Stimulated activated effector memory CD8-positive, alpha-beta T cell treated with anti-CD3 and anti-CD28 coated beads, Interleukin-12 subunit alpha, Interleukin-12 subunit beta, amount 100 ng/mL, for 72 hours (primary cell): ENCODE measurements around the gene FAM3C.

Experiments
- ATAC-seq: fragments of 150-1000 bp; cut with Tn5 transposase; 2 replicates; pipeline ENCODE4 v1.10.0; 2021
- DNase-seq, 2 donors: peaks; one replicate each; pipeline ENCODE4 v3.0.0; 2021 to 2022; ENCODE audit warnings: low spot score in 2 of 2
- H3K27ac Mint-ChIP-seq: one replicate; pipeline ENCODE4 v1.8.0; 2022; ENCODE audit warnings: mild to moderate bottlenecking, mixed read lengths
- H3K36me3 Mint-ChIP-seq: one replicate; pipeline ENCODE4 v1.8.0; 2022; ENCODE audit warnings: mild to moderate bottlenecking, mixed read lengths
- H3K4me1 Mint-ChIP-seq: one replicate; pipeline ENCODE4 v1.8.0; 2022; ENCODE audit warnings: mixed read lengths
- H3K4me3 Mint-ChIP-seq: one replicate; pipeline ENCODE4 v1.8.0; 2022; ENCODE audit warnings: mild to moderate bottlenecking, mixed read lengths
- H3K9me3 Mint-ChIP-seq: one replicate; pipeline ENCODE4 v1.8.0; 2022; ENCODE audit warnings: mixed read lengths

FAM3C gene

DNA sequence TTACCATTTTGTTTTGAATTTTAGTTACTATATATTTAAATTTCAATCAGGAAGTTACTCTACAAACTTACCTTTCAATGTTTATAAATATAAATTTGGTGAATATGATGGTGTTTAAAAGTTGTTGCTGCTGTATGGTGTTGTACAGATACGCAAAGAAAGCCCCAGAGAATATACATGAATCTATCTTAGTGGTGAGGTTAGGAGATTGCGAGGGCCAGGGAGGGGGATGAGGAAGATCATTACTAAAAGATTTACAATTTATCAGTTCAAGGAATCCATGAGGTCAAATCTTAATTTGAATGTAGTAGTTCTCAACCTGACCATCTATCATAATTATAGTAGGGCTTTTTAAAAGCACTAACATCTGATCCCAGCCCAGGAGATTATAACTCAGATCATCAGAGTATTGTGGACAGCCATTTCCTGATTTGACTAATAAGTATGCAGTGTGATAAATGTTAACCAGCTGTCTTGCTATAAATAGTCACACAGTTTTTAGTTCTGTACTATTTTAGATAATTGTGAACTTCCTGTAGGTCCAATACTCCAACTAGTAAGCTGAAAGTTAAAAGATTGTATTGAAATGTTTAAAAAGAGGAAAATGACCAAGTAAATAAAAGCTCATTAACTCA lies 23.6 kb downstream of the FAM3C start:
- peak overlapping the region; percentile 36 for H3K4me3 Mint-ChIP-seq
- H3K36me3 Mint-ChIP-seq, result peaks cover 94% of the 10 kb centered on the region
- DNase-seq, result no peak
- peak overlapping the region; percentile 59 for H3K27ac Mint-ChIP-seq
- peak; percentile 97 for ATAC-seq
- H3K9me3 Mint-ChIP-seq, result no peaks in the 10 kb centered on the region
- peaks cover 48% of the 10 kb centered on the region for H3K4me1 Mint-ChIP-seq

- Mint-ChIP-seq H3K4me3 (peak overlapping the region; percentile 36), H3K36me3 (peaks cover 94% of the 10 kb centered on the region), H3K27ac (peak overlapping the region; percentile 59), H3K4me1 (peaks cover 48% of the 10 kb centered on the region), H3K9me3 (no peaks in the 10 kb centered on the region)
- no peak for DNase-seq
- ATAC-seq, result no peak
These were observed 24.2 kb downstream of the FAM3C start for GRCh38 chr7:121371883-121372282.

DNA sequence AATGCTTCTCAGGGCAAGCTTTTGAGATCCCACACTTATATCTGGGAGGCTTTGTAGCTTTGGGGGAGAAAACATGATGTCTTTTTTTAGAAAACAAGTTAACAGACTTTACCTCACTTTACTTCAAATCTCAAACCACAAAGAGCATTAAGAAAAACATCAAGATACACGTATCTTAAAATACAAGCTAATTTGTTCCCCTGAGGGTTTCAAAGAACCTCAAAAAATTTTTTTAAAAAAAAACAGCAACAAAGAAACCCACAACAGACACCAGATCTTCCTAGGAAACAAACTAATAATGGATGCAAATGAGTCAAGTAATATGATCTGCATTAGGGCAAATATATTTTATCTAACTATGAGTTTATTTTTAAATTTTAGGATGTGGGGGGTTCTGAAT lies 24.7 kb downstream of the FAM3C start:
- Mint-ChIP-seq H3K4me1 (peaks cover 48% of the 10 kb centered on the region), H3K27ac (peak overlapping the region; percentile 59), H3K4me3 (no peak overlapping the region)

GRCh38 chr7:121369462-121369861 lies 26.6 kb downstream of the FAM3C start:
- H3K4me3 Mint-ChIP-seq, result peak overlapping the region; percentile 37

More for the DNA sequence above, 24.7 kb downstream of the FAM3C start:
- Mint-ChIP-seq H3K9me3 (no peaks in the 10 kb centered on the region), H3K36me3 (peaks cover 95% of the 10 kb centered on the region)
- DNase-seq (no peak), ATAC-seq (no peak)

DNA sequence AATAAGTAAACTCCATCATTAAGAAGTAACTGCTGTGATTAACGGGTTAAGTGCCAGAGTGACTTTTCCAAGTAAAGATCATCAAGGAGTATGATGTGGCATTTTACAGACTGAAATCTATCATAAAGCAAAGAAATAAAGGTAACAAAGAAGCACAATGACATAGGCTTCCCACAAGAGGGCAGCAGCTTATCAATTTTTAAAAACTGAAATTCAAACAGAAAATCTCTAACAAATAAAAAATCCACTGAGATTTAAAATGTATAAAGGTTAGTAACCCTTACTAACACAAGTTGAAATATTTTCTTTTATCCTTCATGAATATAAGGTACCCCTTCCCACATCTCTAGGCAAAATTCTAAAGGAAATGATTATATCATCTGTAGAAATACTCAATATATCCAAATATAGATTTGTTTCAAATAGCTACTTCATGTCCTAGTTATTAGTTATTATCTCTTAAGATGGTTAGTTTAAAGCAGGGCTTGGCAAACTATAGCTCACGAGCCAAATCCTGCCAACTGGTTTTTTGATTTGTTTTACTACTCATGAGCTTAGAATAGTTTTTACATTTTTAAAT lies 29.2 kb downstream of the FAM3C start:
- peaks cover 100% of the 10 kb centered on the region for H3K36me3 Mint-ChIP-seq
- ATAC-seq (peak; percentile 46), DNase-seq (no peak)
- H3K9me3 Mint-ChIP-seq, result no peaks in the 10 kb centered on the region
- H3K4me1 Mint-ChIP-seq, result peaks cover 22% of the 10 kb centered on the region
- no peak overlapping the region for H3K27ac Mint-ChIP-seq
- no peak overlapping the region for H3K4me3 Mint-ChIP-seq

More at GRCh38 chr7:121369462-121369861, 26.6 kb downstream of the FAM3C start:
- H3K9me3 Mint-ChIP-seq, result no peaks in the 10 kb centered on the region
- peaks cover 38% of the 10 kb centered on the region for H3K4me1 Mint-ChIP-seq
- H3K36me3 Mint-ChIP-seq, result peaks cover 98% of the 10 kb centered on the region
- ATAC-seq (peak; percentile 55), DNase-seq (no peak)
- peak overlapping the region; percentile 91 for H3K27ac Mint-ChIP-seq

- H3K36me3 Mint-ChIP-seq, result peaks cover 100% of the 10 kb centered on the region
- no peak for DNase-seq
- no peaks in the 10 kb centered on the region for H3K4me1 Mint-ChIP-seq
- H3K27ac Mint-ChIP-seq, result peak overlapping the region; percentile 65
- H3K9me3 Mint-ChIP-seq, result no peaks in the 10 kb centered on the region
- peak; percentile 86 for ATAC-seq
- peak overlapping the region; percentile 23 for H3K4me3 Mint-ChIP-seq
These were observed 35.5 kb downstream of the FAM3C start for GRCh38 chr7:121360564-121360963.

- Mint-ChIP-seq H3K9me3 (no peaks in the 10 kb centered on the region), H3K4me1 (no peaks in the 10 kb centered on the region), H3K4me3 (no peak overlapping the region), H3K36me3 (peaks cover 100% of the 10 kb centered on the region), H3K27ac (no peak overlapping the region)
- DNase-seq (no peak), ATAC-seq (no peak)
These were observed 40.5 kb downstream of the FAM3C start for GRCh38 chr7:121355574-121355973.

GRCh38 chr7:121352323-121352722 lies 43.8 kb downstream of the FAM3C start:
- ATAC-seq, result no peak
- DNase-seq, result no peak
- Mint-ChIP-seq H3K4me3 (no peak overlapping the region), H3K36me3 (peaks cover 88% of the 10 kb centered on the region), H3K27ac (no peak overlapping the region), H3K4me1 (no peaks in the 10 kb centered on the region), H3K9me3 (no peaks in the 10 kb centered on the region)

DNA sequence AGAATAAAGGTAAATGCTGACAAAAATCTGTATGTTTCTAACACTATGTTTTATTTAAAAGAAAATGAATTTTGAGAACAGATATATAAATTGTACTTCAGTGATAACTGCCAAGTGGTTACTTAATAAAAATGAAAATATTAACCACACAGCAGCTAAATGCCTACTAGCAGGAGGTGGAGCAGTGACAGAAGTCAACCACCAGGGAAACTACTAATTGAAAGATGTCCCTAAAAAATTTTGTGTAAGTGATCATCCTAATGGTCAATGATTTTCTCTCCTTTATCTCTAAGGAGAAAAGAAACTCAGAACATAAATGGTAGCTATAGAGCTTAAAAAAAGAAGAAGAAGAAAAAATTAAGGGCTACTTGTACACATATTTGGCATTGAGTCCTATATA lies 44.4 kb downstream of the FAM3C start:
- no peaks in the 10 kb centered on the region for H3K4me1 Mint-ChIP-seq
- no peaks in the 10 kb centered on the region for H3K9me3 Mint-ChIP-seq
- no peak overlapping the region for H3K4me3 Mint-ChIP-seq
- ATAC-seq, result no peak
- DNase-seq, result no peak
- peaks cover 88% of the 10 kb centered on the region for H3K36me3 Mint-ChIP-seq
- H3K27ac Mint-ChIP-seq, result no peak overlapping the region

DNA sequence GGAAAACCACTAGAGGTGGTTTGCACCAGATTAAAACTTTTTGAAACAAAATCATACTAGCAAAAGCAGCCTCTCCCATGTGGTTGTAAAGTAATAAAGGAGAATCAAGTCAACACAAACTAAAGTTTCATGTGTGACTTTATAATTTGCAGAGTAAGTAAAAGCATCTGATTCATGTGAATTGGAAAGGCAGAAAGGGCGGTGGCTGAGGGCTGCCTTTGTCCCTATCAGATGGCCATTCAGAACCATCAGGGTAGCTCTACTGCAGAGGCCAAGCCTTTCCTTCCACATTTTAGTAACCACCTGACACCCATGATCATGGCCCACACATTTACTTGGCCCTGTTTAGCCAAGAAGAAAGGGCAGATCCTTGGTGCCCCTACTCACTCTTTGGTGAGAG lies 51.6 kb downstream of the FAM3C start:
- ATAC-seq (no peak), DNase-seq (no peak)
- H3K4me3 Mint-ChIP-seq, result no peak overlapping the region
- no peak overlapping the region for H3K27ac Mint-ChIP-seq
- peaks cover 6% of the 10 kb centered on the region for H3K4me1 Mint-ChIP-seq
- H3K36me3 Mint-ChIP-seq, result peaks cover 59% of the 10 kb centered on the region
- H3K9me3 Mint-ChIP-seq, result no peaks in the 10 kb centered on the region

- H3K9me3 Mint-ChIP-seq, result no peaks in the 10 kb centered on the region
- no peak for DNase-seq
- ATAC-seq, result no peak
- H3K4me3 Mint-ChIP-seq, result no peak overlapping the region
- peaks cover 63% of the 10 kb centered on the region for H3K36me3 Mint-ChIP-seq
- H3K4me1 Mint-ChIP-seq, result peaks cover 6% of the 10 kb centered on the region
- H3K27ac Mint-ChIP-seq, result no peak overlapping the region
These were observed 52.0 kb downstream of the FAM3C start for GRCh38 chr7:121344093-121344492.

DNA sequence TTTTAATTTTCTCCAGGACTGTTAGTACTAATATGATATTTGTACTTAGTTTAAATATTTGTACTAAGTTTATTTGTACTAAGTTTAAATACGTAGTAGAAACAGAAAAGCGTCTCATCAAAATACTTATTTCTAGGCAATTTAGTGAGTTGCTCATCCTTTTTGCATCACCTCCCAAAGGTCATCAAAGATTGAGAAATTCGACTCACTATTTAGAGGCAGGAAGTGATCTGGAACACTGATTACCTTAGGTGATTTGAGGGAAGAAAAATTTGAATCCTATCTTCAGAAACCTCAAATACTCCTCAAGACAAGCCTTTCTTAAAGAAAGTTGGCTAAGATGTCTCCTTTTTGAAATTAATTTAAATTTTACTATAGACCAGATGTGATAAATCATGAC lies 52.8 kb downstream of the FAM3C start:
- no peak overlapping the region for H3K4me3 Mint-ChIP-seq
- peaks cover 6% of the 10 kb centered on the region for H3K4me1 Mint-ChIP-seq
- no peak for DNase-seq
- H3K36me3 Mint-ChIP-seq, result peaks cover 64% of the 10 kb centered on the region
- ATAC-seq, result no peak
- no peak overlapping the region for H3K27ac Mint-ChIP-seq
- no peaks in the 10 kb centered on the region for H3K9me3 Mint-ChIP-seq

GRCh38 chr7:121342631-121343030 lies 53.5 kb downstream of the FAM3C start:
- peak overlapping the region; percentile 52 for H3K27ac Mint-ChIP-seq
- ATAC-seq (no peak), DNase-seq (no peak)
- H3K4me3 Mint-ChIP-seq, result no peak overlapping the region
- H3K36me3 Mint-ChIP-seq, result peaks cover 57% of the 10 kb centered on the region
- H3K9me3 Mint-ChIP-seq, result no peaks in the 10 kb centered on the region
- H3K4me1 Mint-ChIP-seq, result peaks cover 6% of the 10 kb centered on the region

GRCh38 chr7:121341933-121342332 lies 54.2 kb downstream of the FAM3C start:
- Mint-ChIP-seq H3K4me1 (peaks cover 6% of the 10 kb centered on the region), H3K27ac (peak overlapping the region; percentile 52), H3K4me3 (no peak overlapping the region), H3K36me3 (peaks cover 50% of the 10 kb centered on the region), H3K9me3 (no peaks in the 10 kb centered on the region)
- ATAC-seq (no peak), DNase-seq (no peak)

- H3K9me3 Mint-ChIP-seq, result no peaks in the 10 kb centered on the region
- no peak overlapping the region for H3K4me3 Mint-ChIP-seq
- H3K27ac Mint-ChIP-seq, result no peak overlapping the region
- peaks cover 38% of the 10 kb centered on the region for H3K36me3 Mint-ChIP-seq
- no peaks in the 10 kb centered on the region for H3K4me1 Mint-ChIP-seq
- ATAC-seq (peak; percentile 46), DNase-seq (no peak)
These were observed 57.0 kb downstream of the FAM3C start for GRCh38 chr7:121339082-121339481.

DNA sequence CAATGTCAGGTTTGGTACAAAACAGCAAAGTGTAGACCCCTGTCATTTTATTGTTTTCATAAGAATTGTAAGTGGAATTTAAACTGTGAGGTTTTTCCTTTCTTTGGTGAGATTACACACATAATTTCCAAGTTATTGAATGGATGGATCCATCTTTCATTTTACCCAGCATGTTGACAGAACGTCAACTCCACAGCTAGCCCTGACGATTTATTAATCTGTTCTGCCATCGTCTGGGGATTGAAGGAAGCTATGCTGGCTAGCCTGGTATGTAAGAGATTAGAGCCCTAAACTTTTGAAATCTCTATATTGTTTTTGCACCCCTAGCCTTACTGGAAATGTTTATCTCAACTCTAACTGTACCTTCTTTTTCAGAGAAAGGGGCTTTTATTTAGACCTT lies 58.7 kb downstream of the FAM3C start:
- ATAC-seq (no peak), DNase-seq (no peak)
- Mint-ChIP-seq H3K27ac (no peak overlapping the region), H3K4me3 (no peak overlapping the region), H3K4me1 (no peaks in the 10 kb centered on the region), H3K36me3 (peaks cover 25% of the 10 kb centered on the region), H3K9me3 (no peaks in the 10 kb centered on the region)
